Uterus (tissue), 2 donors: ENCODE measurements around the gene LRIG1.

Experiments used
- CTCF ChIP-seq, 4 experiments: fragments of 200-600 bp in 2 of 4; fragments of 450-650 bp in 2 of 4; sonication (generic) in 2 of 4; IDR thresholded peaks; one replicate each; pipeline ENCODE4 v1.5.1; 2016 to 2019; ENCODE audit warnings: antibody characterized with exemption in 4 of 4, mild to moderate bottlenecking in 2 of 4, moderate library complexity in 1 of 4
- POLR2A ChIP-seq, 2 donors: fragments of 450-650 bp; IDR thresholded peaks; one replicate each; pipeline ENCODE4 v1.6.1; 2016; ENCODE audit warnings: antibody characterized with exemption in 2 of 2, mild to moderate bottlenecking in 1 of 2, moderate library complexity in 1 of 2

- TF ChIP-seq CTCF (IDR thresholded peaks at IDR 0.05) (no peak), POLR2A (IDR thresholded peaks at IDR 0.05) (no peak)
Observed at GRCh38 chr3:66335671-66336070, 165.2 kb downstream of the LRIG1 start.
